CD4-positive, alpha-beta memory T cell (primary cell): ENCODE data around the gene DOCK11. TPM values are rescaled to one million over a fixed set of nuclear protein-coding genes. Genes with fewer than 3 reads are reported as not detected.

Experiments used
- CTCF ChIA-PET: fragments of 350-600 bp; sonication (Branson Sonifier 250); formaldehyde crosslinking; loops from one replicate; lab custom pipeline; 2021; ENCODE audit warnings: inconsistent platforms; ENCODE audit not compliant: partially characterized antibody; lab: Charles Lee
- POLR2A ChIA-PET: fragments of 350-600 bp; sonication (Branson Sonifier 250); formaldehyde crosslinking; loops from one replicate; lab custom pipeline; 2021; ENCODE audit not compliant: partially characterized antibody; lab: Charles Lee
- DNase-seq, 5 donors: peaks; one replicate each; pipeline versions ENCODE4 v3.0.0 to v3.0.0-alpha.2; 2020 to 2022; ENCODE audit warnings: mixed read lengths in 1 of 5
- H3K27ac ChIP-seq: one replicate; pipeline ENCODE4 v1.7.0; 2013; ENCODE audit warnings: low read depth, low read length
- H3K27me3 ChIP-seq: 2 replicates; pipeline ENCODE4 v1.7.0; 2013; ENCODE audit warnings: mild to moderate bottlenecking, low read length, moderate library complexity; ENCODE audit not compliant: insufficient read depth
- H3K36me3 ChIP-seq: 2 replicates; pipeline ENCODE4 v1.7.0; 2013; ENCODE audit warnings: mild to moderate bottlenecking, low read length, moderate library complexity; ENCODE audit not compliant: insufficient read depth
- H3K4me1 ChIP-seq: 2 replicates; pipeline ENCODE4 v1.7.0; 2013; ENCODE audit warnings: mild to moderate bottlenecking, low read length, moderate library complexity; ENCODE audit not compliant: insufficient read depth
- H3K4me3 ChIP-seq, 2 donors: one replicate each; pipeline ENCODE4 v1.7.0; 2013; ENCODE audit warnings: low read length in 2 of 2, mild to moderate bottlenecking in 1 of 2
- H3K9me3 ChIP-seq, 2 donors: one replicate each; pipeline ENCODE4 v1.7.0; 2013; ENCODE audit warnings: low read length in 2 of 2, control low read depth in 1 of 2; ENCODE audit not compliant: control insufficient read depth in 1 of 2
- H3K27ac Mint-ChIP-seq, 7 donors: one replicate each; pipeline ENCODE4 v1.8.0; 2020 to 2021; ENCODE audit warnings: mixed read lengths in 7 of 7, mild to moderate bottlenecking in 6 of 7, inconsistent platforms in 3 of 7, moderate library complexity in 3 of 7
- H3K27me3 Mint-ChIP-seq, 2 donors: one replicate each; pipeline ENCODE4 v1.8.0; 2020 to 2021; ENCODE audit warnings: mixed read lengths in 2 of 2
- H3K36me3 Mint-ChIP-seq, 2 donors: one replicate each; pipeline ENCODE4 v1.8.0; 2020 to 2021; ENCODE audit warnings: mixed read lengths in 2 of 2, inconsistent platforms in 1 of 2, mild to moderate bottlenecking in 1 of 2
- H3K4me1 Mint-ChIP-seq, 4 donors: one replicate each; pipeline ENCODE4 v1.8.0; 2020 to 2021; ENCODE audit warnings: mixed read lengths in 4 of 4, mild to moderate bottlenecking in 1 of 4
- H3K4me3 Mint-ChIP-seq, 8 donors: one replicate each; pipeline ENCODE4 v1.8.0; 2020 to 2021; ENCODE audit warnings: mixed read lengths in 8 of 8, mild to moderate bottlenecking in 7 of 8, moderate library complexity in 6 of 8, inconsistent platforms in 3 of 8
- H3K9me3 Mint-ChIP-seq, 8 donors: one replicate each; pipeline ENCODE4 v1.8.0; 2020 to 2021; ENCODE audit warnings: mixed read lengths in 8 of 8, mild to moderate bottlenecking in 5 of 8, inconsistent platforms in 3 of 8, moderate library complexity in 1 of 8
- intact Hi-C: fragments of 100-400 bp; cut with micrococcal nuclease; formaldehyde crosslinking; loops from one replicate; pipeline ENCODE4 v1.15.1; 2023
- polyA plus RNA-seq, 2 donors: library from polyadenylated mRNA; unstranded; fragments of 300-500 nt; fragmentation: Illumina TruSeq; gene quantifications; one replicate each; pipeline ENCODE4 v1.2.3, GENCODE V29; 2021
- total RNA-seq, 2 experiments: library from RNA; stranded (reverse); gene quantifications; one replicate each; pipeline ENCODE4 v1.2.3, GENCODE V29; 2021

DOCK11 gene
- total and polyA plus RNA-seq, 4 experiments from 2014 or later, result 14.5 to 112 (median 75.0) TPM

GRCh38 chrX:118560489-118560888 lies 64.9 kb downstream of the DOCK11 start:
- CTCF ChIA-PET, result interaction anchor here (1.2 kb wide), 1 partner anchor 10 kb away, joined by 4 read pairs; no protein-coding TSS in a partner anchor

DNA sequence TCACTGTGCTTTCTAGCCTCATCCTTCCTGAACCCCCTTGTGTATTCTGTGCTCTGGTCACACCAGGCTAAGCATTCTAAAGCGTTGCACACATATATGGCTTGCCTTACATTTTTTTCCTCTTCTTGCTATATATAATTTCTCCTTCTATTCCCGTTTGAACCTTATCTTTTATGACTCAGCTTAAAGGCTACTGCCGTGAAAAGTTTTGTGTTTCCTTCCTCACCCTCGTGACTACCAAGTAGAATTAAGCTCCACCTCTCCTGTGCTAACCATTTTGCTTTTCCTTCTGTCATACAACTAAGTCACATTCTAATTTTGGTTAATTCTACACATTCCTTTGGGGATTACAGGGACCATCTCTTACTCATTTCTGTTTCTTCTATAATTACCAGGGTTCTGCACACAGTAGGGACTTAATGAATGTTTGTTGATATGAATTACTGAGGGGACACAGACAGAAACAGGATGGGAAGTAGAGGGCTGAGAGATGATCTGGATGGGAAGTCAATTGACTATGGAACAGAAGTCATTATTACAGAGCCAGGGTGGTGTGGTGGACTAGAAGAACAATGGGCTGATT lies 67.1 kb downstream of the DOCK11 start:
- Mint-ChIP-seq H3K36me3 (peaks cover 21 to 48% of the 10 kb centered on the region in 2 donors), H3K27me3 (no peaks in the 10 kb centered on the region), H3K4me3 (no peak overlapping the region), H3K9me3 (no peaks in the 10 kb centered on the region), H3K4me1 (peaks cover 3 to 18% (median 12%) of the 10 kb centered on the region in 4 donors), H3K27ac (peak overlapping the region in 6 of 7 donors; percentile 11 to 48 (median 20))
- Histone ChIP-seq H3K9me3 (no peaks in the 10 kb centered on the region), H3K4me3 (no peak overlapping the region), H3K27ac (no peak overlapping the region), H3K27me3 (no peaks in the 10 kb centered on the region), H3K36me3 (peaks cover 21% of the 10 kb centered on the region), H3K4me1 (no peaks in the 10 kb centered on the region)
- POLR2A ChIA-PET, result no interaction called here
- CTCF ChIA-PET, result interaction anchor here (0.9 to 1.1 kb wide), 2 partner anchors 24 to 30 kb away, joined by 3 read pairs; no protein-coding TSS in a partner anchor
- DNase-seq, result no peak
- intact Hi-C loops, result no loop called here

More at GRCh38 chrX:118560489-118560888, 64.9 kb downstream of the DOCK11 start:
- H3K9me3 ChIP-seq, result no peaks in the 10 kb centered on the region
- H3K27me3 ChIP-seq, result no peaks in the 10 kb centered on the region
- no peak overlapping the region for H3K27ac ChIP-seq
- peaks cover 11 to 48% of the 10 kb centered on the region in 2 donors for H3K36me3 Mint-ChIP-seq
- H3K36me3 ChIP-seq, result peaks cover 16% of the 10 kb centered on the region
- H3K9me3 Mint-ChIP-seq, result no peaks in the 10 kb centered on the region
- H3K4me3 ChIP-seq, result no peak overlapping the region
- intact Hi-C loops, result no loop called here
- no peak for DNase-seq
- H3K4me3 Mint-ChIP-seq, result no peak overlapping the region
- no peaks in the 10 kb centered on the region for H3K27me3 Mint-ChIP-seq
- H3K4me1 ChIP-seq, result no peaks in the 10 kb centered on the region
- POLR2A ChIA-PET, result no interaction called here
- H3K4me1 Mint-ChIP-seq, result peaks cover 7 to 20% (median 15%) of the 10 kb centered on the region in 4 donors
- peak overlapping the region in 2 of 7 donors; percentile 17 to 21 for H3K27ac Mint-ChIP-seq

DNA sequence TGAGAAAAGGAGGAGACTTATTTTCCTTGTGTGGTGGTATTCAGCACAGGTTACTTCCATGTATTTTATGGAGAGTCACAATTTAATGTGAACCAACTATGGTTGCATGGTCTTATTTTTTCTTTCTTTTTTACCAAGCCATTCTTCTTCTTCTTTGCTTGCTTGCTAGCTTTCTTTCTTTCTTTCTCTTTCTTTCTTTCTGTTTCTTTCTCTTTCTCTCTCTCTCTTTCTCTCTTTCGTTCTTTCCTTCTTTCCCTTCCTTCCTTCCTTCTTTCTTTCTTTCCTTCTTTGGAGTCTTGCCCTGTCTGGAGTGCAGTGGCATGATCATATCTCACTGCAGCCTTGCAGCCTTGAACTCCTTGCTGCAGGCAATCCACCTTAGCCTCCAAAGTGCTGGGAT lies 68.9 kb downstream of the DOCK11 start:
- Mint-ChIP-seq H3K36me3 (peaks cover 21 to 46% of the 10 kb centered on the region in 2 donors), H3K4me3 (no peak overlapping the region), H3K27ac (peak overlapping the region in 2 of 7 donors; percentile 26 to 70), H3K27me3 (no peaks in the 10 kb centered on the region), H3K9me3 (no peaks in the 10 kb centered on the region), H3K4me1 (peaks cover 3 to 13% (median 10%) of the 10 kb centered on the region in 4 donors)
- DNase-seq, result no peak
- Histone ChIP-seq H3K9me3 (no peaks in the 10 kb centered on the region), H3K36me3 (peaks cover 21% of the 10 kb centered on the region), H3K27me3 (no peaks in the 10 kb centered on the region), H3K4me1 (no peaks in the 10 kb centered on the region), H3K4me3 (no peak overlapping the region), H3K27ac (no peak overlapping the region)
- ChIA-PET CTCF (no interaction called here), POLR2A (no interaction called here)
- intact Hi-C loops, result no loop called here

DNA sequence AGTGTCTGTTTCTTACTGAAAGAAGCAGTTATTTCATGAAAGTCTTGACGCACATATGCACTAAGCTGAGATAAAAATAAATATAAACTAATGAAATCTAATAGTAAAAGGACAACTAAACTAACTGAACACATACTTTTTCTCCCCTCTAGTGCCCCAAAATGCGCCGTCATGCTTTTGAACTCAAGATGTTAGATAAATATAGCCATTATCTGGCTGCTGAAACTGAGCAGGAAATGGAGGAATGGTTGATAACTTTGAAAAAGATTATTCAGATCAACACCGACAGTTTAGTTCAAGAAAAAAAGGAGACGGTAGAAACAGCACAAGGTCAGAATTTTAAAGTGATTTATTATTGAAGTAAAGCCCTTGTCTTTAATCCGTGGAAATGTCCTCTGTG lies 70.2 kb downstream of the DOCK11 start:
- no peak for DNase-seq
- H3K27me3 ChIP-seq, result no peaks in the 10 kb centered on the region
- H3K4me1 Mint-ChIP-seq, result peaks cover 3 to 10% (median 9%) of the 10 kb centered on the region in 4 donors
- peaks cover 20% of the 10 kb centered on the region for H3K36me3 ChIP-seq
- H3K4me1 ChIP-seq, result no peaks in the 10 kb centered on the region
- no peak overlapping the region for H3K4me3 Mint-ChIP-seq
- no peaks in the 10 kb centered on the region for H3K9me3 ChIP-seq
- no peaks in the 10 kb centered on the region for H3K9me3 Mint-ChIP-seq
- no peak overlapping the region for H3K4me3 ChIP-seq
- H3K36me3 Mint-ChIP-seq, result peaks cover 27 to 47% of the 10 kb centered on the region in 2 donors
- H3K27me3 Mint-ChIP-seq, result no peaks in the 10 kb centered on the region
- H3K27ac ChIP-seq, result no peak overlapping the region
- intact Hi-C loops, result no loop called here
- peak overlapping the region in 4 of 7 donors; percentile 34 to 68 (median 43) for H3K27ac Mint-ChIP-seq
- ChIA-PET POLR2A (no interaction called here), CTCF (no interaction called here)

GRCh38 chrX:118566359-118566758 lies 70.7 kb downstream of the DOCK11 start:
- Mint-ChIP-seq H3K27me3 (no peaks in the 10 kb centered on the region), H3K27ac (peak overlapping the region in 2 of 7 donors; percentile 40 to 46), H3K4me3 (no peak overlapping the region), H3K36me3 (peaks cover 32 to 51% of the 10 kb centered on the region in 2 donors), H3K4me1 (peaks cover 3 to 10% (median 9%) of the 10 kb centered on the region in 4 donors), H3K9me3 (no peaks in the 10 kb centered on the region)
- Histone ChIP-seq H3K27me3 (no peaks in the 10 kb centered on the region), H3K4me1 (no peaks in the 10 kb centered on the region), H3K27ac (no peak overlapping the region), H3K36me3 (peaks cover 25% of the 10 kb centered on the region), H3K9me3 (no peaks in the 10 kb centered on the region), H3K4me3 (no peak overlapping the region)
- DNase-seq, result no peak
- CTCF ChIA-PET, result no interaction called here
- POLR2A ChIA-PET, result no interaction called here
- intact Hi-C loops, result no loop called here

DNA sequence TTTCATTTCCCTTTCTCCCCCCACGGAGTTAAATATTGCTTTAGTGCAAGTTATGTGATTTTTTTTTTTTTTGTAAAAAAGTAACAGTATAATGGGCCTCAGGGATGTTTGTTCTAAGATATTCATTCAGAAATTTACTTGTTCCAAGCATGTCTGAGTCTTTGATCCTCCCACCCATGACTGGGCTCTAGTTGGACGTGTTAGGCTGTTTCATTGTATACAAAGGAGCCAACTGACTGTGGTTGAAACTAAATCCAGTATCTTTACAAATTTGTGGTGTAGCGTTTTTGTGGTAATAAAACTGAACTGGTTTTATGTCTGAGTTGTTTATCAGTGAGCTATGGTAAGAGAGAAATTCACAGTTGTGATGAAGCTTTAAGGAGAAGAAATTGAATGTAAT lies 74.1 kb downstream of the DOCK11 start:
- Histone ChIP-seq H3K9me3 (no peaks in the 10 kb centered on the region), H3K27ac (no peak overlapping the region), H3K4me1 (no peaks in the 10 kb centered on the region), H3K27me3 (no peaks in the 10 kb centered on the region), H3K4me3 (no peak overlapping the region), H3K36me3 (peaks cover 41% of the 10 kb centered on the region)
- H3K4me1 Mint-ChIP-seq, result peaks cover 0 to 2% (median 0%) of the 10 kb centered on the region in 4 donors
- intact Hi-C loops, result no loop called here
- CTCF ChIA-PET, result interaction anchor here (1.3 kb wide), 2 partner anchors 9 to 110 kb away, joined by 4 read pairs; no protein-coding TSS in a partner anchor
- POLR2A ChIA-PET, result no interaction called here
- H3K27me3 Mint-ChIP-seq, result no peaks in the 10 kb centered on the region
- DNase-seq, result no peak
- peaks cover 39 to 56% of the 10 kb centered on the region in 2 donors for H3K36me3 Mint-ChIP-seq
- no peak overlapping the region for H3K4me3 Mint-ChIP-seq
- no peaks in the 10 kb centered on the region for H3K9me3 Mint-ChIP-seq
- H3K27ac Mint-ChIP-seq, result peak overlapping the region in 3 of 7 donors; percentile 2 to 63 (median 31)

- DNase-seq, result no peak
- H3K4me3 Mint-ChIP-seq, result no peak overlapping the region
- H3K9me3 ChIP-seq, result no peaks in the 10 kb centered on the region
- H3K36me3 ChIP-seq, result peaks cover 42% of the 10 kb centered on the region
- no peak overlapping the region for H3K27ac ChIP-seq
- peak overlapping the region in 3 of 7 donors; percentile 21 to 41 (median 31) for H3K27ac Mint-ChIP-seq
- no peak overlapping the region for H3K4me3 ChIP-seq
- no peaks in the 10 kb centered on the region for H3K27me3 ChIP-seq
- H3K9me3 Mint-ChIP-seq, result no peaks in the 10 kb centered on the region
- ChIA-PET POLR2A (no interaction called here), CTCF (interaction anchor here (1.2 to 1.3 kb wide), 3 partner anchors 10 to 110 kb away, joined by 4 read pairs; no protein-coding TSS in a partner anchor)
- peaks cover 0 to 2% (median 0%) of the 10 kb centered on the region in 4 donors for H3K4me1 Mint-ChIP-seq
- H3K36me3 Mint-ChIP-seq, result peaks cover 38 to 56% of the 10 kb centered on the region in 2 donors
- no peaks in the 10 kb centered on the region for H3K4me1 ChIP-seq
- intact Hi-C loops, result no loop called here
- H3K27me3 Mint-ChIP-seq, result no peaks in the 10 kb centered on the region
Measured at GRCh38 chrX:118570209-118570608, 74.6 kb downstream of the DOCK11 start.
